Lower leg skin (tissue), 3 donors: ENCODE measurements around the gene WDR33.
A peak's percentile ranks its signal among the peaks of the same experiment; 100 is the strongest.

ENCODE experiments used
- CTCF ChIP-seq, 3 donors: fragments of 450-650 bp; IDR thresholded peaks; one replicate each; pipeline ENCODE4 v1.5.1; 2016; ENCODE audit warnings: antibody characterized with exemption in 3 of 3, mild to moderate bottlenecking in 3 of 3, moderate library complexity in 2 of 3
- POLR2A ChIP-seq, 2 donors: fragments of 450-650 bp; IDR thresholded peaks; one replicate each; pipeline ENCODE4 v1.6.1; 2016 to 2017; ENCODE audit warnings: antibody characterized with exemption in 2 of 2, mild to moderate bottlenecking in 1 of 2, moderate library complexity in 1 of 2

DNA sequence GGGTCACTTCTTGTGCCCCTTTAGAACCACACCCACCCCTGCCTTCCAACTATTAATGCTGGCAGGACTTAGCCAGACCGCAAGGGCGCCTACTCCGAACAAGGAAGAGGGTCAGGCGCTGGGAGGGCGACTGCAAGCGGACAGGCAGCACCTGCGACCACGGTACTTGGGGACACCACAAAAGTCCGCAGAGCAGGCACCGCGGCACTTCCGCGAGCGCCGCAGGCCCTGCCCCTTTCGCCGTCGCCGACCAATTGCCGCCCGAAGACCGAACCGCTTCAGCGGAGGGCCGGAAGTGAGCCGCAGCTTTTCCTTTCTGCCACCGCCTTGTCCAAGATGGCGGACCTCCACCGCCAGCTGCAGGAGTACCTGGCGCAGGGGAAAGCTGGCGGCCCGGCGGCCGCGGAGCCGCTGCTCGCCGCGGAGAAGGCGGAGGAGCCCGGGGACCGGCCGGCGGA is 109.7 kb downstream of the WDR33 start, which contains the start of gene SFT2D3:
- no peak for TF ChIP-seq CTCF (IDR thresholded peaks at IDR 0.05)
- TF ChIP-seq POLR2A (IDR thresholded peaks at IDR 0.05), result peak in 1 of 2 donors; percentile 71
